Lung (tissue), 12 donors: ENCODE results near the gene DNASE2B. TPM values are rescaled to one million over a fixed set of nuclear protein-coding genes. Genes with fewer than 3 reads are reported as not detected.

Source experiments
- ATAC-seq: fragments of 200-7000 bp; cut with Tn5 transposase; one replicate; pipeline ENCODE4 v1.9.1; 2020; ENCODE audit warnings: moderate number of reproducible peaks; ENCODE audit not compliant: insufficient read depth, low FRiP score
- DNase-seq, 3 donors: peaks; one replicate each; pipeline ENCODE4 v3.0.0-alpha.2; 2013 to 2017
- H3K27ac ChIP-seq, 2 donors: one replicate each; pipeline ENCODE4 v1.5.1; 2013; ENCODE audit warnings: mild to moderate bottlenecking in 2 of 2, moderate library complexity in 2 of 2, control low read depth in 1 of 2, inconsistent platforms in 1 of 2, low read depth in 1 of 2, low read length in 1 of 2
- H3K27me3 ChIP-seq, 3 donors: one replicate each; pipeline ENCODE4 v1.5.1; 2013; ENCODE audit warnings: low read length in 2 of 3; ENCODE audit not compliant: control insufficient read depth in 3 of 3, insufficient read depth in 3 of 3
- H3K36me3 ChIP-seq, 4 donors: one replicate each; pipeline ENCODE4 v1.5.1; 2013; ENCODE audit warnings: low read length in 4 of 4, mild to moderate bottlenecking in 1 of 4, moderate library complexity in 1 of 4; ENCODE audit not compliant: control insufficient read depth in 4 of 4, insufficient read depth in 4 of 4
- H3K4me1 ChIP-seq, 5 donors: one replicate each; pipeline ENCODE4 v1.5.1; 2013; ENCODE audit warnings: low read length in 5 of 5, mild to moderate bottlenecking in 2 of 5, moderate library complexity in 1 of 5; ENCODE audit not compliant: control insufficient read depth in 5 of 5, insufficient read depth in 5 of 5
- H3K4me3 ChIP-seq: one replicate; pipeline ENCODE4 v1.5.1; 2013; ENCODE audit warnings: mild to moderate bottlenecking, control low read depth, moderate library complexity
- H3K9ac ChIP-seq, 2 donors: one replicate each; pipeline ENCODE4 v1.5.1; 2013; ENCODE audit warnings: low read length in 2 of 2, control low read depth in 1 of 2; ENCODE audit not compliant: insufficient read depth in 1 of 2
- H3K9me3 ChIP-seq, 4 donors: one replicate each; pipeline ENCODE4 v1.5.1; 2013; ENCODE audit warnings: low read length in 3 of 4, mild to moderate bottlenecking in 1 of 4, moderate library complexity in 1 of 4; ENCODE audit not compliant: control insufficient read depth in 4 of 4, insufficient read depth in 3 of 4
- CTCF ChIP-seq: IDR thresholded peaks from 2 replicates; pipeline ENCODE4 v1.5.1; 2012; ENCODE audit warnings: mild to moderate bottlenecking; ENCODE audit errors: control extremely low read depth, extremely low read depth
- WGBS, 2 donors: extraction: QIAGEN DNeasy Blood & Tissue Kit; methylation state at CpG; one replicate each; pipeline ENCODE4 v1.1.7; 2013; 5-methylcytosine and 5-hydroxymethylcytosine counted together
- polyA plus RNA-seq, 2 donors: library from polyadenylated mRNA; stranded (reverse); fragments of 200-250 nt; gene quantifications; one replicate each; pipeline ENCODE4 v1.2.1, GENCODE V29; 2013
- total RNA-seq, 2 donors: library from RNA; depleted of rRNA in 1 of 2; stranded (reverse); fragments of >200 nt in 1 of 2; gene quantifications; one replicate each; pipeline ENCODE4 v1.2.1, GENCODE V29; 2014 to 2021
- donor health status: control.
- donor health status: control.
- donor health status: Bipolar disorder and iron deficiency.
- donor health status: healthy.
- donor health status: DM: yes; HTN: yes; CAD: no.

The DNASE2B gene
- total and polyA plus RNA-seq, 4 donors = 0.29 to 4.9 (median 1.3) TPM; not detected in 1

GRCh38 chr1:84350550-84350949 lies 47.7 kb upstream of the DNASE2B start:
- ATAC-seq = no peak
- 85 to 90% methylated on average over 3 of the region's 3 CpGs for WGBS, 2 donors
- TF ChIP-seq CTCF = no peak
- Histone ChIP-seq H3K4me1 (peaks cover 0 to 10% (median 2%) of the 10 kb centered on the region in 5 donors), H3K27ac (no peak overlapping the region), H3K27me3 (no peaks in the 10 kb centered on the region), H3K4me3 (no peak overlapping the region), H3K9me3 (no peaks in the 10 kb centered on the region), H3K36me3 (no peaks in the 10 kb centered on the region), H3K9ac (no peak overlapping the region)
- DNase-seq = no peak

- Histone ChIP-seq H3K36me3 (no peaks in the 10 kb centered on the region), H3K4me1 (peaks cover 0 to 3% (median 2%) of the 10 kb centered on the region in 5 donors), H3K27ac (no peak overlapping the region), H3K9ac (no peak overlapping the region), H3K4me3 (no peak overlapping the region), H3K27me3 (no peaks in the 10 kb centered on the region), H3K9me3 (no peaks in the 10 kb centered on the region)
- DNase-seq (no peak), ATAC-seq (no peak)
- 88 to 94% methylated on average over 3 of the region's 3 CpGs for WGBS, 2 donors
- no peak for TF ChIP-seq CTCF
Measured at GRCh38 chr1:84352298-84353106, 45.8 kb upstream of the DNASE2B start.

GRCh38 chr1:84353695-84354094 lies 44.6 kb upstream of the DNASE2B start:
- Histone ChIP-seq H3K4me3 (no peak overlapping the region), H3K27me3 (no peaks in the 10 kb centered on the region), H3K27ac (no peak overlapping the region), H3K9me3 (no peaks in the 10 kb centered on the region), H3K9ac (no peak overlapping the region), H3K36me3 (no peaks in the 10 kb centered on the region), H3K4me1 (peaks cover 0 to 3% (median 0%) of the 10 kb centered on the region in 5 donors)
- TF ChIP-seq CTCF = no peak
- no peak for ATAC-seq
- DNase-seq = no peak
- 98% methylated on average over 3 of the region's 3 CpGs for WGBS, 2 donors
